Brain microvascular endothelial cell (primary cell): ENCODE results near the gene SLC41A1.

Experiments used
- DNase-seq: peaks from one replicate; pipeline ENCODE4 v3.0.0-alpha.2; 2020
- H3K27ac ChIP-seq: fragments of 250-450 bp; sonication (Bioruptor Pico); 2 replicates; pipeline ENCODE4 v1.5.1; 2020; ENCODE audit warnings: mild to moderate bottlenecking, moderate library complexity
- H3K27me3 ChIP-seq: fragments of 250-450 bp; sonication (Bioruptor Pico); replicated peaks from 2 replicates; pipeline ENCODE4 v1.5.1; 2020; ENCODE audit warnings: mild to moderate bottlenecking
- H3K36me3 ChIP-seq: fragments of 250-450 bp; sonication (Bioruptor Pico); replicated peaks from 2 replicates; pipeline ENCODE4 v1.5.1; 2020; ENCODE audit warnings: mild to moderate bottlenecking
- H3K4me3 ChIP-seq: 2 replicates; pipeline ENCODE4 v1.5.1; 2011; ENCODE audit warnings: low read depth, mild to moderate bottlenecking, control low read depth, low read length, moderate library complexity
- CTCF ChIP-seq: IDR thresholded peaks from 2 replicates; pipeline ENCODE4 v1.5.1; 2011; ENCODE audit warnings: low read depth, mild to moderate bottlenecking, moderate library complexity, low read length, control low read depth, inconsistent platforms; ENCODE audit errors: missing control alignments
- in situ Hi-C: cut with HindIII; loops from 2 replicates; pipeline ENCODE4 v1.10.0; 2017; ENCODE audit warnings: low sequenced_read_pairs, low pct_ligation_motif_present

The SLC41A1 gene

GRCh38 chr1:205769641-205770365, 43.2 kb downstream of the SLC41A1 start:
- Histone ChIP-seq H3K4me3 (no peak overlapping the region), H3K27me3 (no peaks in the 10 kb centered on the region), H3K36me3 (no peaks in the 10 kb centered on the region), H3K27ac (no peak overlapping the region)
- in situ Hi-C loops, result no loop called here
- DNase-seq, result no peak
- TF ChIP-seq CTCF, result no peak

GRCh38 chr1:205767248-205767647, 45.8 kb downstream of the SLC41A1 start:
- DNase-seq, result no peak
- Histone ChIP-seq H3K27me3 (no peaks in the 10 kb centered on the region), H3K36me3 (no peaks in the 10 kb centered on the region), H3K27ac (no peak overlapping the region), H3K4me3 (no peak overlapping the region)
- in situ Hi-C loops, result no loop called here
- no peak for TF ChIP-seq CTCF

DNA sequence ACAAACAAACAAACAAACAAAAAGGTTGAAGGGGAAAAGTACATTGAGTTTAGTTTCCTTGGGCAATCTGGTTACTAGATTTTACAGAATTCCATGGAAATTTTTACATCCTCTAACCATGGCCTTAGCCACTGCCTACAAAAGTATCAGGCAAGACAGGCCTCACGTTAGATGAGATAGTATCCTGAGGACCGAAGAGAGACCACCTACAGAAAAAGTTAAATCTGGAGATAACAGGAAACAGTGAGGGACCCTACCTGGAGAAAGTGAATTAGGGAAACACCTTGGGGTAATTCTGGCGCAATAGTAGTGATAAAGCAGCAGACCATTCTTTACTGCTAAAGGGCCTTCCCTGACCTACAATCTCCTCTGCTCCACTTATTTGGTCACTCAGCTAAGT, 46.4 kb downstream of the SLC41A1 start:
- no peaks in the 10 kb centered on the region for H3K36me3 ChIP-seq
- no peak overlapping the region for H3K27ac ChIP-seq
- DNase-seq, result no peak
- in situ Hi-C loops, result no loop called here
- TF ChIP-seq CTCF, result no peak
- no peak overlapping the region for H3K4me3 ChIP-seq
- no peaks in the 10 kb centered on the region for H3K27me3 ChIP-seq

GRCh38 chr1:205766038-205766437, 47.0 kb downstream of the SLC41A1 start:
- DNase-seq, result peak; percentile 14
- in situ Hi-C loops, result no loop called here
- H3K4me3 ChIP-seq, result no peak overlapping the region
- H3K36me3 ChIP-seq, result no peaks in the 10 kb centered on the region
- H3K27ac ChIP-seq, result no peak overlapping the region
- no peaks in the 10 kb centered on the region for H3K27me3 ChIP-seq
- no peak for TF ChIP-seq CTCF

- H3K36me3 ChIP-seq, result no peaks in the 10 kb centered on the region
- no peak for DNase-seq
- no peak for TF ChIP-seq CTCF
- H3K4me3 ChIP-seq, result no peak overlapping the region
- in situ Hi-C loops, result no loop called here
- H3K27me3 ChIP-seq, result no peaks in the 10 kb centered on the region
- no peak overlapping the region for H3K27ac ChIP-seq
Measured at GRCh38 chr1:205764578-205764977, 48.4 kb downstream of the SLC41A1 start.

DNA sequence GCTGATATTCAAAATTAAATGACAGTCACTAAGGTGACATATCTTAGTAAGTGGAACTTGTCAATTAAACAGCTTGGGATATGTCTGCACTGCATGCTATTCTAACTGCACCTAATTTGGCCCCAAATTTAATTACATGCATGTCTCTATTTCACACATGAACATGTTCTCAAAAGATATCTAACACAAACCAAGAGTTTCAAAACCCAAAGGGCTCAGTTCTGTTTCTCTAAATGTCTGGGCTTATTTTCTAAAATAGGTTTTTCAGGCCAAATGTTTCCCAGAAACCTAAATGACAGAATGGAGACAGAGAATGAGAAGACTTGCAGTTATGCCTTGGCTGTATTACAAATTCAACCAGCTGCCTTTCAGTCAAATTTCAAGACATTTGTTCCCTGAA, 49.0 kb downstream of the SLC41A1 start:
- TF ChIP-seq CTCF, result no peak
- in situ Hi-C loops, result no loop called here
- Histone ChIP-seq H3K36me3 (no peaks in the 10 kb centered on the region), H3K4me3 (no peak overlapping the region), H3K27me3 (no peaks in the 10 kb centered on the region), H3K27ac (no peak overlapping the region)
- DNase-seq, result no peak
